Adrenal gland (tissue), 12 donors: ENCODE data around the gene TENM4. TPM values are rescaled to one million over a fixed set of nuclear protein-coding genes. Genes with fewer than 3 reads are reported as not detected.

Experiments used
- DNase-seq, 7 donors: peaks; one replicate each; pipeline ENCODE4 v3.0.0-alpha.2; 2019 to 2020
- H3K27ac ChIP-seq, 5 donors: fragments of 200-600 bp; sonication (generic) in 4 of 5; 1 replicate in 3 of 5; 2 replicates in 2 of 5; pipeline versions ENCODE4 v1.5.1 to v1.8.0; 2016 to 2020; ENCODE audit warnings: mild to moderate bottlenecking in 1 of 5
- H3K27me3 ChIP-seq: fragments of 200-600 bp; 2 replicates; pipeline ENCODE4 v1.8.0; 2021
- H3K36me3 ChIP-seq, 2 donors: fragments of 200-600 bp; replicated peaks in 1 of 2; 1 replicate in 1 of 2; 2 replicates in 1 of 2; pipeline versions ENCODE4 v1.5.1 to v1.8.0; 2018 to 2022
- H3K4me1 ChIP-seq, 2 donors: fragments of 200-600 bp; replicated peaks in 1 of 2; 1 replicate in 1 of 2; 2 replicates in 1 of 2; pipeline versions ENCODE4 v1.5.1 to v1.8.0; 2018 to 2021
- H3K4me3 ChIP-seq, 4 donors: fragments of 200-600 bp; sonication (generic) in 3 of 4; one replicate each; pipeline ENCODE4 v1.5.1; 2016 to 2018
- H3K9me3 ChIP-seq, 3 donors: fragments of 200-600 bp; sonication (generic) in 1 of 3; replicated peaks in 1 of 3; 1 replicate in 2 of 3; 2 replicates in 1 of 3; pipeline versions ENCODE4 v1.5.1 to v1.8.0; 2016 to 2021
- POLR2A ChIP-seq, 2 donors: fragments of 450-650 bp; IDR thresholded peaks; one replicate each; pipeline ENCODE4 v1.6.1; 2017; ENCODE audit warnings: antibody characterized with exemption in 2 of 2, mild to moderate bottlenecking in 2 of 2, moderate library complexity in 1 of 2
- WGBS, 4 donors: extraction: QIAGEN DNeasy Blood & Tissue Kit in 2 of 4; methylation state at CpG; one replicate each; pipeline versions ENCODE4 v1.1.5 to v1.1.7; 2013 to 2017; 5-methylcytosine and 5-hydroxymethylcytosine counted together
- intact Hi-C, 2 donors: fragments of 100-400 bp; cut with DNase I; formaldehyde crosslinking; loops; one replicate each; pipeline versions ENCODE4 v1.14.1 to v1.15.0; 2022 to 2023
- polyA plus RNA-seq, 3 donors: library from polyadenylated mRNA; stranded (reverse); fragments of 200-250 nt in 2 of 3; fragments of 350-450 nt in 1 of 3; fragmentation: Illumina TruSeq in 1 of 3; extraction: RNeasy Lipid Tissue Mini Kit (QIAGEN cat#74804) in 1 of 3; gene quantifications; one replicate each; pipeline ENCODE4 v1.2.3, GENCODE V29; 2013 to 2014
- total RNA-seq, 9 donors: library from RNA; depleted of rRNA in 4 of 9; stranded (reverse); fragments of >200 nt in 4 of 9; fragments of 120-200 nt in 1 of 9; fragmentation: NEBNext Ultra II Directional in 1 of 9; extraction: Animal tissue kit (Norgen Biotek cat#: 25700) in 1 of 9; gene quantifications; one replicate each; pipeline versions ENCODE4 v1.1.0 to v1.2.4, GENCODE V29; 2013 to 2023
- TF ChIP-seq, protein P1 (sequence below), 6 experiments: fragments of 450-650 bp in 4 of 6; fragments of 200-600 bp in 2 of 6; sonication (generic) in 1 of 6; IDR thresholded peaks; 1 replicate in 5 of 6; 2 replicates in 1 of 6; pipeline versions ENCODE4 v1.5.1 to v1.8.0; 2016 to 2021; ENCODE audit warnings: antibody characterized with exemption in 6 of 6, mild to moderate bottlenecking in 2 of 6, moderate library complexity in 1 of 6
- donor health status: healthy with polysubstance abuse.
- donor health status: Bipolar disorder and iron deficiency.
- donor health status: DM: yes; HTN: yes; CAD: no.
- donor health status: DM: no; HTN: no; CAD: no.
- donor health status: DM: no; HTN: no; CAD: no.
- donor health status: DM: yes; HTN: yes; CAD: no.

The TENM4 gene
- total and polyA plus RNA-seq, 12 donors, result 0.74 to 24.9 (median 6.7) TPM

DNA sequence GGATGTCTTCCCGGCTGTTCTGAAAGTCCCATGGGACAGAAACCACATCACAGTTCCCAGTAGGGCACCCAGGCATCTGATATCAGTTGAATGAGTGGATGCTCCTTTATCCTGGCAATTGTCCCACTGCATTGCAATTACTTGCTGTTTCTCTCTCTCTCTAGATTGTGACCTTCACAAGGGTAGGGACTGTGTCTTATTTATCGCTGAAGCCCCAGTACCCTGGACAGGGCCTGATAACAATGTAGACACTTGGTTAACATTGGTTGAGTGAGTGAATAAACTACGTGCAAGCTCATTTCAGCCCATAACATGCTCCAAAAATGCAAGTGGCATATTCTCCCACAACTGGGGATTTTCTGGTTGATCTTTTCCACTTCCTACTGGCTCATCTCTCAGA is 672.5 kb downstream of the TENM4 start:
- Histone ChIP-seq H3K27me3 (no peaks in the 10 kb centered on the region), H3K36me3 (no peaks in the 10 kb centered on the region), H3K9me3 (no peaks in the 10 kb centered on the region), H3K27ac (no peak overlapping the region), H3K4me1 (no peaks in the 10 kb centered on the region), H3K4me3 (no peak overlapping the region)
- no peak for DNase-seq
- 82 to 96% (median 90%) methylated on average over 3 of the region's 3 CpGs for WGBS, 4 donors
- TF ChIP-seq POLR2A (IDR thresholded peaks at IDR 0.05), result no peak
- TF ChIP-seq, protein P1, sequence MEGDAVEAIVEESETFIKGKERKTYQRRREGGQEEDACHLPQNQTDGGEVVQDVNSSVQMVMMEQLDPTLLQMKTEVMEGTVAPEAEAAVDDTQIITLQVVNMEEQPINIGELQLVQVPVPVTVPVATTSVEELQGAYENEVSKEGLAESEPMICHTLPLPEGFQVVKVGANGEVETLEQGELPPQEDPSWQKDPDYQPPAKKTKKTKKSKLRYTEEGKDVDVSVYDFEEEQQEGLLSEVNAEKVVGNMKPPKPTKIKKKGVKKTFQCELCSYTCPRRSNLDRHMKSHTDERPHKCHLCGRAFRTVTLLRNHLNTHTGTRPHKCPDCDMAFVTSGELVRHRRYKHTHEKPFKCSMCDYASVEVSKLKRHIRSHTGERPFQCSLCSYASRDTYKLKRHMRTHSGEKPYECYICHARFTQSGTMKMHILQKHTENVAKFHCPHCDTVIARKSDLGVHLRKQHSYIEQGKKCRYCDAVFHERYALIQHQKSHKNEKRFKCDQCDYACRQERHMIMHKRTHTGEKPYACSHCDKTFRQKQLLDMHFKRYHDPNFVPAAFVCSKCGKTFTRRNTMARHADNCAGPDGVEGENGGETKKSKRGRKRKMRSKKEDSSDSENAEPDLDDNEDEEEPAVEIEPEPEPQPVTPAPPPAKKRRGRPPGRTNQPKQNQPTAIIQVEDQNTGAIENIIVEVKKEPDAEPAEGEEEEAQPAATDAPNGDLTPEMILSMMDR (IDR thresholded peaks at IDR 0.05), result no peak
- intact Hi-C loops, result no loop called here

GRCh38 chr11:78767027-78767932 is 673.5 kb downstream of the TENM4 start:
- TF ChIP-seq POLR2A (IDR thresholded peaks at IDR 0.05), result no peak
- TF ChIP-seq, protein P1 (IDR thresholded peaks at IDR 0.05), result no peak
- H3K4me3 ChIP-seq, result no peak overlapping the region
- H3K36me3 ChIP-seq, result no peaks in the 10 kb centered on the region
- DNase-seq, result no peak
- H3K9me3 ChIP-seq, result no peaks in the 10 kb centered on the region
- H3K27me3 ChIP-seq, result no peaks in the 10 kb centered on the region
- WGBS, 4 donors, result 86 to 91% (median 87%) methylated on average over 8 of the region's 8 CpGs
- H3K27ac ChIP-seq, result no peak overlapping the region
- no peaks in the 10 kb centered on the region for H3K4me1 ChIP-seq
- intact Hi-C loops, result no loop called here

DNA sequence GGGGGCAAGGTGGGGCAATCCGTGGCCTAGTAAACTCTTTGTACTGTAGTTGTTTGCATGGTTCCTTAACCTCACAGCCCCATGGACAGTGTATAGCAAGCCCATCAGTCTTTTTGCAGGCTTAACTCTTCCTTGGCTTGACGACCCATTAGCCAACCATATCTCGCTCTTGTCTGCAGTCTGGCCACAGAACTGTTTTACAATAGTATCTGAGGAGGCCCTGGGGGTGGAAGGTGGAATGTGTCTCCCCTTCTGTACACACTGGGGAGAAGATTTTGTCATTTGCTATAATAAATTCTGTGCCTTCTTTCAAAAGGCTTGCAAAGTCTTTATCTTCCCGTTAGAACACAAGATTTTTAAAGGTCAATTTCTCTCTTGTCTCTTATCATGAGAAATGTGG is 675.9 kb downstream of the TENM4 start:
- no peaks in the 10 kb centered on the region for H3K4me1 ChIP-seq
- no peaks in the 10 kb centered on the region for H3K27me3 ChIP-seq
- WGBS, 4 donors, result 60 to 73% (median 71%) methylated on average over 4 of the region's 4 CpGs
- DNase-seq, result no peak
- no peaks in the 10 kb centered on the region for H3K9me3 ChIP-seq
- TF ChIP-seq, protein P1 (IDR thresholded peaks at IDR 0.05), result no peak
- TF ChIP-seq POLR2A (IDR thresholded peaks at IDR 0.05), result no peak
- H3K4me3 ChIP-seq, result no peak overlapping the region
- no peak overlapping the region for H3K27ac ChIP-seq
- no peaks in the 10 kb centered on the region for H3K36me3 ChIP-seq
- intact Hi-C loops, result no loop called here

- no peak overlapping the region for H3K4me3 ChIP-seq
- H3K36me3 ChIP-seq, result no peaks in the 10 kb centered on the region
- TF ChIP-seq, protein P1 (IDR thresholded peaks at IDR 0.05), result no peak
- no peak for TF ChIP-seq POLR2A (IDR thresholded peaks at IDR 0.05)
- H3K9me3 ChIP-seq, result no peaks in the 10 kb centered on the region
- 93 to 96% (median 94%) methylated on average over 3 to 4 of the region's 4 CpGs for WGBS, 4 donors
- no peaks in the 10 kb centered on the region for H3K27me3 ChIP-seq
- no peak overlapping the region for H3K27ac ChIP-seq
- DNase-seq, result no peak
- intact Hi-C loops, result no loop called here
- no peaks in the 10 kb centered on the region for H3K4me1 ChIP-seq
These were observed 677.2 kb downstream of the TENM4 start for GRCh38 chr11:78763664-78764063.
